T-helper 2 cell treated with Interferon-gamma antibody and Interleukin-4, amounts not matched to agents 100 ng/mL and 5 ng/mL, for 36 hours (primary cell): Measurements from ENCODE around the gene PFDN1. TPM values are rescaled to one million over a fixed set of nuclear protein-coding genes. Genes with fewer than 3 reads are reported as not detected.

Experiments used
- intact Hi-C: fragments of 100-400 bp; cut with micrococcal nuclease; formaldehyde crosslinking; loops from one replicate; pipeline ENCODE4 v1.15.1; 2023
- total RNA-seq: library from RNA; stranded (reverse); gene quantifications from 2 replicates; pipeline ENCODE4 v1.2.3, GENCODE V29; 2022

The PFDN1 gene
- total RNA-seq, 1 donor from 2014 or later, result 52.0 TPM

GRCh38 chr5:140329739-140330481 lies 27.0 kb upstream of the PFDN1 start:
- intact Hi-C loops, result no loop called here

- intact Hi-C loops, result no loop called here
These were observed 25.3 kb upstream of the PFDN1 start for GRCh38 chr5:140328036-140328764.

DNA sequence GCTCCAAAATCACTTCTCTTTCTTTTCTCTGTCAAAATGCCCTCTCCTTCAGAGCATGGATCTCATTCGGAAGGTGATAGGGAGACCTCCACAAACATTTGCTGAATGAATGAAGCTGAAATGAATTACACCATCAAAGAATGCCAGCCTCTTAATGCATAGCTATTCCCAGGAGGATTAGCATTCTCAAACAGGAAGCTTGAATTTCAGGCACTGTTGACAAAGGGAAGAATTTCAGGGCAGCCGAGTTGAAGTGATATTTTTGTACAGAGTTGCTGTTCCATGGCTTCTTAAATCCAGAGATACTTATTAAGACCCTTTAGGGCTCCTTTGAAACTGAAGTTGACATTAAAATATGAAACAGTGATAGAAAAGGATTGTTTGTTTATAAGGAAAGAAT lies 24.7 kb upstream of the PFDN1 start:
- intact Hi-C loops, result no loop called here

- intact Hi-C loops, result no loop called here
These were observed 22.6 kb upstream of the PFDN1 start for GRCh38 chr5:140325486-140325885.

- intact Hi-C loops, result no loop called here
These were observed 21.8 kb upstream of the PFDN1 start for GRCh38 chr5:140324617-140325241.

- intact Hi-C loops, result no loop called here
These were observed 21.2 kb upstream of the PFDN1 start for GRCh38 chr5:140324041-140324600.

GRCh38 chr5:140322751-140323731 lies 20.1 kb upstream of the PFDN1 start:
- intact Hi-C loops, result no loop called here

DNA sequence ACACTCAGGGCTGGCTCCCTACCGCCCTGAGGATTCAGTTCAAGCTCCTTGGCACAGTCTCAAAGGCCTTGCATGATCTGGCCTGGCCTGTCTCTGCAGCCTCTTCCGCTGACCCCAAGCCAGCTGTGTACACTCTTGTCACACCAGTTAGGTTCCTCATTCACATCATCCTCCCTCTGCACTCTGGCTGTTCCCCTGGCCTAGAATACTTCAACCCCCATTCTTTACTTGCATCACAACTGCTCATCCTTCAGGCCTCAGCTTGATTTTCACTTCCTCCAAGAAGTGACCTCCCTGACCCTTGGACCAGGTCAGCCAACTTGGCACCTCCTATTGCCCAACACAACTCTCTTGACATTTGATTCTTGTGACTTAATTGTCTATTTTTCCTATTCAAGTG lies 18.9 kb upstream of the PFDN1 start:
- intact Hi-C loops, result no loop called here

GRCh38 chr5:140319833-140320232 lies 16.9 kb upstream of the PFDN1 start:
- intact Hi-C loops, result no loop called here

DNA sequence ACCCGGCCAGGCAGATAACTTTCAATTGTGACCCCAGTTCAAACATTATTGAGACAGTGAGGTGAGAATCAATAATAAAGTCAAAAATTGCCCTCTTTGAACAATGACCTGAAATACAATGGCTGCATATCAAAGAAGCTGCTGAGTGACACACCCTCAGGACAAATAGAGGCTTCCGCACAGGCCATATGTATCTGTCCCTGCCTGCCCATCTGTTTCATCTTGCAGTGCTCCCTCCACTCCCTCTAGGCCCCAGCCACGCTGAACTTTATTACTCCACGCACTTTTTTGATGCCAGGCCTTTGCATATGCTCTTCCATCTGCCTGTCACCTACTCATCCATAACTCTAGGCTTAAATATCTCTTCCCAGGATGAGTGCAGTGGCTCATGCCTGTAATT lies 15.9 kb upstream of the PFDN1 start:
- intact Hi-C loops, result no loop called here

DNA sequence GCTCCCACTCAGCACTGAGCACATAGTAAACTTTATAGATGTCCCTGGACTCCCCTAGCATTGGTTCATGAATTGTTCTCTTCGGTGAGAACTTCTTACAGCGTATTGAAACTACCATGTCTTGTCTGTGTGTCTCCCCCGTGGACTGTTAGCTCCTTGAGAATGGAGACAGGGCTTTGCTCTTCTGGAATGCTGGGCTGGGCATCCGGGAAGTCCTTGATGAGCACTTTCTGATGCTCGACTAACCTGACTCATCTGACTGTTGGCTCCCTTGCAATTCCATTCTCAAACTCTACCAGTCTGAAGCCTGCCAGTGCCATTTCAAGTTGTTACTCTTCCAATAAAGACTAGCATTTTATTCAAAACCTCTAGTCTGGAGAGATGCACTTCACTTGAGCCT lies 15.0 kb upstream of the PFDN1 start:
- intact Hi-C loops, result no loop called here

DNA sequence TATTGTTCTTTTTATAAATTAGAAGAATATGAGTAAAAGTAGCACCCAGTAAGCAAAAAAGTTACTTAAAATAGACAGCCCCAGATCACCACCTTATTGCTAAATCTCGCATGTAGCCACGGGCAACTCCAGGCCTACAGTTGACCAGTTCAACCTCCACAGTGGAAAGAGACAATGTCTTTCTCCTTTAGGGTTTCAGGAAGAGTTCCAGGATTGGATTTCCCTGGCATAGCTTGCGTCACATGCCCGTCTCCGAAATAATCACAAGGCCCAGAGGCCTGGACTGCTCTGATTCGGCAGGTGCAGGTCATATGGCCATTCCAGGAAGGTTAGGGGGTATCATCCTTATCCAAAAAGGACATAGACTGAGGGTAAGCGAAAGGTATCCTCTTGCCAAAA lies 9.9 kb upstream of the PFDN1 start:
- intact Hi-C loops, result no loop called here

DNA sequence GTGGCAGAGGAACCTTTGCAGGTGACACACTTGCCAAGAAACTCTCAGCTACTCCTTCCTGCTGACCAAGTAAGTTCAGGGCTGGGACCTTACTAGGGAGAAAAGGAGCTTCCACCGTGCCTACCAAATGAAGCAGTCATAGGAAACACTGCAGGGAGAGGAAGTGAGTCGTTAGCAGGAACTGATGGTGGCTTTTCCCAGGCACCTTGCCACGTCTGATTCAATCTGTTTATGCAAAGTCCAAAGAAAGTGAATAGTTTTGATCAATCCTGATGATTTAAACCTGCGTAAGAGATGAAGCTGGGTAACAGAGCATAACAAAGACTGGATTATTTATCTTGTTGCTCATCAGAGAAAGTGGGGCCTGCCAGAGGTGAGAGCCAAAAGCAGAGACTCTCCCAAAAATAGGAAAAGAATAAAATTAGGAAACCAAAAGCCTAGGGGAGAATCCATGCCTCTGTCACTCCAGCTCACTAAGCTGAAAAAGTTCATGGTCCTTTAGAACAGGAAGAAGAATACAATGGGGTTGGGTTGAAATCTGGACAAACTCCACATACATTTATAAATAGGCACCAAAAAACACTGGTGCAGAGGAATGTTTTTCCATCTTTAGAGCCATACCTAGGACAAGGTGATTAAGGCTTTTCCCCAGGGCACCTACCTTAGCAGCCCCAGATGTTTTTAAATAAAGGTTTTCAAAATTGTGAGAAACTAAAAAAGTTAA lies 9.3 kb upstream of the PFDN1 start:
- intact Hi-C loops, result no loop called here

DNA sequence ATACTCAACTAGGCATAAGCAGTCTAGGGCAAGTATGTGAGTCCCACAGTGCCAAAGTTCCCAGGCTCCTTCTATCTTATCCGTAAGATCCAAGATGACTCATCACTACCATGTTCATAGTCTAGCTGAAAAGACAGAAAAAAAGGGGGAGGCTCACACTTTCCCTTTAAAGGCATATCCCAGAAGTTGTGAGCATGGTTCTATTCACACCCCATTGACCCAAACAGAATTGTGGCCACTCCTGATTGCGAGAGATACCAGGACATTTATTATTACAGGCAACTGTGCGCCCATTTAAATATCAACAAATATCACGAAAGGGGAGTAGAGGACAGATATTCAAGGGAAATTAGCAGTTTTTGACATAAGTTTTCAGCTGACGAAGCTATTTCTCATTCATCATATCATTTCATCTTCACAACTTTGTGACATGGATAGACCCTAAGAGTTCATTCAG lies 8.1 kb upstream of the PFDN1 start:
- intact Hi-C loops, result no loop called here

GRCh38 chr5:140310434-140310833 lies 7.5 kb upstream of the PFDN1 start:
- intact Hi-C loops, result no loop called here

DNA sequence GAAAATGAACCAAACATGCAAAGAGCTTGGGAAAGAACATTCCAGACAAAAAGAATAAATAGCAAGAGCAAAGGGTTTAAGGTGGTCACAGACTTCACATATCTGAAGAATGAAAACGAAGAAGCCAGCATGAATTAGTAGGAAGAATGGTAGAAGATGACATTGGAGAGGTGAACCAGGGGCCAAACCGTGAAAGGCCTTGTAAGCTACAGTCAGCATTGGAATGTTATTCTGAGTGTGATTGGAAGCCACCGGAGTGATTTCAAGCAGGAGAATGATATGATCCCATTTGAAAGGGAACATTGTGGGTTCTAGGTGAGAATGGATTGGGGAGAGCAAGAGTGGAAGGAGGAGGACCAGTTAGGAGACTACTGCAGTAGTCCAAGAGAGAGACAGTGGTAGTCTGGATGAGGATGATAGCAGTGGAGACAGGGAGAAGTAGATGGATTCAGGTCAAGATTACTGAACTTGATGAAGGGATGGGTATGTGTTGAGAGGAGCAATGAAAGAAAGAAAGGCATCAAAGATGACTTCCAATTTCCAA lies 6.9 kb upstream of the PFDN1 start:
- intact Hi-C loops, result no loop called here

- intact Hi-C loops, result no loop called here
These were observed 2.6 kb upstream of the PFDN1 start for GRCh38 chr5:140305471-140305870.

- intact Hi-C loops, result loop anchor here (1.0 to 5.0 kb wide), 8 partner anchors 37 to 396 kb away; partner anchors contain the start of genes ANKHD1, CYSTM1, HBEGF and TMCO6
These were observed 1.1 kb upstream of the PFDN1 start for GRCh38 chr5:140303966-140304365.

DNA sequence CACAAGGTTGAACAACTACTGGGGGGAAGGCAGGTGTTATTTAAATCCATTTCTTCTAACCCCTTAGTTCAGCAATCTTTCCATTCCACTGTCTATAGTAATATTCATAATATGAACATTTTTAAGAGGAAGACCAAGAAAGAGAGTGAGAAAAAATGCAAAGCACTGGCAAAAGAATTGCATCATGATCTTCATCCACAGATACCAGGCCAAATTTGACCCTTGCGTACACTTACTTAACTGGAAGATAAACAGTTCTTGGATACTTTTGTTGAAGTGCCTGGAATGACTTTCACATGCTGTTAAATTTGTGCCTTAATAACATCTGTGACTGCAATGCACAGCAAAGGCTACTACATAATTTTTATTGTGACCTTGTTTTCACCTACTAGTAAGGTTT lies 1.8 kb downstream of the PFDN1 start:
- intact Hi-C loops, result loop anchor here (5.0 kb wide), 3 partner anchors 34 to 336 kb away; partner anchors contain the start of genes CYSTM1 and TMCO6

DNA sequence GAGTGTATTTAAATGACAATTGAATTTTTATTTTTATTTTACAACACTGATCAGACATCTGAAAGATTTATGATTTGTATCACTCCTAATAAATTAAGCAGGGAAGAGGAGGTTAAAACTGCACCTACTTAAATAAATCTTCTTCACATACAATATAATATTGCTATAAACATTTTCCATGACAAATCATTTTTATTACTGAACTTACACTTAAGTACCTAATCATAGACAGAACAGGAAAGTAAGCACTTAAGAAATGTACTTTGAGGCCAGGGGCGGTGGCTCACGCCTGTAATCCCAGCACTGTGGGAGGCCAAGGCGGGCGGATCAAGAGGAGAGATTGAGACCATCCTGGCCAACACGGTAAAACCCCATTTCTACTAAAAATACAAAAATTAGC lies 3.8 kb downstream of the PFDN1 start:
- intact Hi-C loops, result no loop called here
